Measurements from ENCODE around the gene RFXANK.

Gene RFXANK

GRCh38 chr19:19154768-19155494 is 37.1 kb upstream of the RFXANK start:
- Histone ChIP-seq H2AFZ (ENCODE audit: low read depth, low read length) (no peak overlapping the region), H3K27me3 (ENCODE audit: insufficient read depth, low read length, poor library complexity) (no peaks in the 10 kb centered on the region), H4K20me1 (ENCODE audit: insufficient read depth, low read length) (no peaks in the 10 kb centered on the region), H3K4me2 (ENCODE audit: insufficient read depth, low read length) (no peak overlapping the region), H3K27ac (ENCODE audit: low read length) (no peak overlapping the region), H3K4me3 (ENCODE audit: low read depth in 1 of 2, low read length in 2 of 2) (no peak overlapping the region), H3K9me3 (ENCODE audit: insufficient read depth, low read length, severe bottlenecking) (no peaks in the 10 kb centered on the region), H3K79me2 (ENCODE audit: insufficient read depth, low read length) (no peaks in the 10 kb centered on the region), H3K9ac (ENCODE audit: low read depth, low read length) (no peak overlapping the region), H3K36me3 (ENCODE audit: insufficient read depth, low read length) (peaks cover 14% of the 10 kb centered on the region), H3K4me1 (ENCODE audit: insufficient read depth, low read length) (no peaks in the 10 kb centered on the region)
- ATAC-seq (ENCODE audit: insufficient read depth, low read depth) (no peak), DNase-seq (no peak)
- TF ChIP-seq EZH2 (IDR thresholded peaks at IDR 0.05; ENCODE audit: borderline replicate concordance, low read depth, low read length, severe bottlenecking) (no peak), CTCF (IDR thresholded peaks at IDR 0.05; ENCODE audit: borderline replicate concordance, extremely low read depth, low read length, poor library complexity, severe bottlenecking) (no peak)

- ATAC-seq (ENCODE audit: insufficient read depth, low read depth) (no peak), DNase-seq (no peak)
- Histone ChIP-seq H3K4me2 (ENCODE audit: insufficient read depth, low read length) (no peak overlapping the region), H3K9me3 (ENCODE audit: insufficient read depth, low read length, severe bottlenecking) (no peaks in the 10 kb centered on the region), H2AFZ (ENCODE audit: low read depth, low read length) (no peak overlapping the region), H3K27ac (ENCODE audit: low read length) (no peak overlapping the region), H3K79me2 (ENCODE audit: insufficient read depth, low read length) (no peaks in the 10 kb centered on the region), H3K4me3 (ENCODE audit: low read depth in 1 of 2, low read length in 2 of 2) (no peak overlapping the region), H3K27me3 (ENCODE audit: insufficient read depth, low read length, poor library complexity) (no peaks in the 10 kb centered on the region), H4K20me1 (ENCODE audit: insufficient read depth, low read length) (no peaks in the 10 kb centered on the region), H3K4me1 (ENCODE audit: insufficient read depth, low read length) (no peaks in the 10 kb centered on the region), H3K9ac (ENCODE audit: low read depth, low read length) (no peak overlapping the region), H3K36me3 (ENCODE audit: insufficient read depth, low read length) (peaks cover 14% of the 10 kb centered on the region)
- TF ChIP-seq EZH2 (IDR thresholded peaks at IDR 0.05; ENCODE audit: borderline replicate concordance, low read depth, low read length, severe bottlenecking) (no peak), CTCF (IDR thresholded peaks at IDR 0.05; ENCODE audit: borderline replicate concordance, extremely low read depth, low read length, poor library complexity, severe bottlenecking) (no peak)
These were observed 36.4 kb upstream of the RFXANK start for GRCh38 chr19:19155495-19156219.

- peaks cover 14% of the 10 kb centered on the region for H3K36me3 ChIP-seq (ENCODE audit: insufficient read depth, low read length)
- H3K4me2 ChIP-seq (ENCODE audit: insufficient read depth, low read length), result no peak overlapping the region
- H2AFZ ChIP-seq (ENCODE audit: low read depth, low read length), result no peak overlapping the region
- no peak for ATAC-seq (ENCODE audit: insufficient read depth, low read depth)
- no peak overlapping the region for H3K9ac ChIP-seq (ENCODE audit: low read depth, low read length)
- no peaks in the 10 kb centered on the region for H3K27me3 ChIP-seq (ENCODE audit: insufficient read depth, low read length, poor library complexity)
- no peaks in the 10 kb centered on the region for H3K4me1 ChIP-seq (ENCODE audit: insufficient read depth, low read length)
- H3K27ac ChIP-seq (ENCODE audit: low read length), result no peak overlapping the region
- H3K9me3 ChIP-seq (ENCODE audit: insufficient read depth, low read length, severe bottlenecking), result no peaks in the 10 kb centered on the region
- no peak overlapping the region for H3K4me3 ChIP-seq (ENCODE audit: low read depth in 1 of 2, low read length in 2 of 2)
- TF ChIP-seq EZH2 (IDR thresholded peaks at IDR 0.05; ENCODE audit: borderline replicate concordance, low read depth, low read length, severe bottlenecking), result no peak
- TF ChIP-seq CTCF (IDR thresholded peaks at IDR 0.05; ENCODE audit: borderline replicate concordance, extremely low read depth, low read length, poor library complexity, severe bottlenecking), result no peak
- no peaks in the 10 kb centered on the region for H4K20me1 ChIP-seq (ENCODE audit: insufficient read depth, low read length)
- no peak for DNase-seq
- no peaks in the 10 kb centered on the region for H3K79me2 ChIP-seq (ENCODE audit: insufficient read depth, low read length)
These were observed 34.2 kb upstream of the RFXANK start for GRCh38 chr19:19157808-19158207.
